Glutamatergic neuron (in vitro differentiated cells): ENCODE results near the gene KLRK1. TPM values are rescaled to one million over a fixed set of nuclear protein-coding genes. Genes with fewer than 3 reads are reported as not detected.
"Not testable (repeated sequence)": the region's sequence is repeated elsewhere in the genome, so short reads cannot be mapped to it uniquely, and the experiment has no call there.

Source experiments
- DNase-seq: peaks from one replicate; pipeline ENCODE4 v3.0.0; 2022
- H3K27ac Mint-ChIP-seq: one replicate; pipeline ENCODE4 v1.8.0; 2020; ENCODE audit warnings: mild to moderate bottlenecking, mixed read lengths, inconsistent platforms; ENCODE audit not compliant: unreplicated experiment
- H3K27me3 Mint-ChIP-seq: one replicate; pipeline ENCODE4 v1.8.0; 2020; ENCODE audit warnings: mild to moderate bottlenecking, moderate library complexity, mixed read lengths, inconsistent platforms; ENCODE audit not compliant: unreplicated experiment
- H3K36me3 Mint-ChIP-seq: one replicate; pipeline ENCODE4 v1.8.0; 2020; ENCODE audit warnings: mild to moderate bottlenecking, mixed read lengths, inconsistent platforms; ENCODE audit not compliant: unreplicated experiment
- H3K4me1 Mint-ChIP-seq: one replicate; pipeline ENCODE4 v1.8.0; 2020; ENCODE audit warnings: mild to moderate bottlenecking, low read depth, mixed read lengths, inconsistent platforms; ENCODE audit not compliant: unreplicated experiment
- H3K4me3 Mint-ChIP-seq: one replicate; pipeline ENCODE4 v1.8.0; 2020; ENCODE audit warnings: mild to moderate bottlenecking, mixed read lengths, inconsistent platforms; ENCODE audit not compliant: unreplicated experiment
- H3K9me3 Mint-ChIP-seq: one replicate; pipeline ENCODE4 v1.8.0; 2020; ENCODE audit warnings: mild to moderate bottlenecking, moderate library complexity, mixed read lengths, inconsistent platforms; ENCODE audit not compliant: unreplicated experiment
- total RNA-seq: library from RNA; stranded (reverse); fragmentation: NEBNext Ultra II Directional; extraction: Animal tissue kit (Norgen Biotek cat#: 25700); gene quantifications from one replicate; pipeline ENCODE4 v1.2.1, GENCODE V29; 2021; ENCODE audit not compliant: unreplicated experiment
- TF ChIP-seq, protein P1 (sequence below): fragments of 200-600 bp; sonication (generic); IDR thresholded peaks from one replicate; pipeline ENCODE4 v1.5.0; 2021; ENCODE audit not compliant: partially characterized antibody, unreplicated experiment

Gene KLRK1
- total RNA-seq, 1 donor from 2014 or later = not detected

- Mint-ChIP-seq H3K9me3 (peaks cover 2% of the 10 kb centered on the region), H3K27ac (no peak overlapping the region), H3K36me3 (no peaks in the 10 kb centered on the region), H3K27me3 (peaks cover 3% of the 10 kb centered on the region), H3K4me3 (no peak overlapping the region), H3K4me1 (no peaks in the 10 kb centered on the region)
- TF ChIP-seq, protein P1, sequence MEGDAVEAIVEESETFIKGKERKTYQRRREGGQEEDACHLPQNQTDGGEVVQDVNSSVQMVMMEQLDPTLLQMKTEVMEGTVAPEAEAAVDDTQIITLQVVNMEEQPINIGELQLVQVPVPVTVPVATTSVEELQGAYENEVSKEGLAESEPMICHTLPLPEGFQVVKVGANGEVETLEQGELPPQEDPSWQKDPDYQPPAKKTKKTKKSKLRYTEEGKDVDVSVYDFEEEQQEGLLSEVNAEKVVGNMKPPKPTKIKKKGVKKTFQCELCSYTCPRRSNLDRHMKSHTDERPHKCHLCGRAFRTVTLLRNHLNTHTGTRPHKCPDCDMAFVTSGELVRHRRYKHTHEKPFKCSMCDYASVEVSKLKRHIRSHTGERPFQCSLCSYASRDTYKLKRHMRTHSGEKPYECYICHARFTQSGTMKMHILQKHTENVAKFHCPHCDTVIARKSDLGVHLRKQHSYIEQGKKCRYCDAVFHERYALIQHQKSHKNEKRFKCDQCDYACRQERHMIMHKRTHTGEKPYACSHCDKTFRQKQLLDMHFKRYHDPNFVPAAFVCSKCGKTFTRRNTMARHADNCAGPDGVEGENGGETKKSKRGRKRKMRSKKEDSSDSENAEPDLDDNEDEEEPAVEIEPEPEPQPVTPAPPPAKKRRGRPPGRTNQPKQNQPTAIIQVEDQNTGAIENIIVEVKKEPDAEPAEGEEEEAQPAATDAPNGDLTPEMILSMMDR = no peak
- DNase-seq = no peak
These were observed 17.3 kb downstream of the KLRK1 start for GRCh38 chr12:10372559-10372958.

GRCh38 chr12:10371893-10372535, 17.8 kb downstream of the KLRK1 start:
- DNase-seq, H3K4me1 Mint-ChIP-seq, H3K27me3 Mint-ChIP-seq, H3K9me3 Mint-ChIP-seq, H3K36me3 Mint-ChIP-seq, H3K27ac Mint-ChIP-seq, H3K4me3 Mint-ChIP-seq: not testable (repeated sequence)

DNA sequence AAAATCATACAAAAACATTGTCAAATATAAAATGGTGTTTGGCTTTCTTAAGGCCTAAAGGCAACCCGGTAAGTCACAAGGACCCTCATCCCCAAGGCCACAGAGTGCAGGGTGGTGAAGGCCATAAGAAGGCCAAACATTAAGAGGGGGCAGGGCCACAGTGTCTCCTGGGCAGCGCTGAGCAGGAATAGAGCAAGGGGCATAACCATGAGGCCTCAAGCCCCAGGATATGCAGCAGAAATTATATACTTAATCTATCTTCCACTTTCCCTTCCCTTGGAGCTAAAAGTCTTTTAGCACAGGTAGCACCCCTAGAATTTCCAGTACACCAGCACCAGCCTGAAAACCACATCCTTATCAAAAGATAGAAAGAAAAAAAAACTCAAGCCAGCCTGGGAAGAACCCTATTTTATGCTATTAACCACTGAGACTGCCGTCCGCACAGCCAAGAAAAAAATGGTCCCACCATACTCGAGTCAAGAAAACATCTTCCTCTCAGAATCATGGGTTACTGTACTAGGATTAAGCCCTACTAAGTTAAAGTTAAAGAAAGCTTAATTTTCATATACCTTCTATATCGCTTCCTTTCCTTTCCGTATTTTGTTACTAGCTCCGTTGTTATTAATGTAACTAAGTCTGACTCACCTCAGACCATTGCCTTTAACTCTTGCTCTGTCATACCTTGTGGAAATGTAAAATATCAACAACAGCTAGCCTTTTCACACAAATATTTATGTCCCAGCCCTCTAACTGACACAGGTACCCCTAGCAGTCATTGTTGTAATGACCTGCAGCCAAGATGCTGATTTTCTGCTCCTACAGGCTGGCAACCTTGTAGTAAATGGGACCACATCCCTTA, 20.1 kb downstream of the KLRK1 start:
- TF ChIP-seq, protein P1 = no peak
- Mint-ChIP-seq H3K27ac (no peak overlapping the region), H3K27me3 (peaks cover 3% of the 10 kb centered on the region), H3K36me3 (no peaks in the 10 kb centered on the region), H3K9me3 (peaks cover 2% of the 10 kb centered on the region), H3K4me3 (no peak overlapping the region), H3K4me1 (no peaks in the 10 kb centered on the region)
- DNase-seq = no peak

- Mint-ChIP-seq H3K27me3 (peaks cover 3% of the 10 kb centered on the region), H3K27ac (no peak overlapping the region), H3K4me1 (no peaks in the 10 kb centered on the region), H3K4me3 (no peak overlapping the region), H3K36me3 (no peaks in the 10 kb centered on the region), H3K9me3 (peaks cover 2% of the 10 kb centered on the region)
- DNase-seq = no peak
- TF ChIP-seq, protein P1 = no peak
These were observed 21.4 kb downstream of the KLRK1 start for GRCh38 chr12:10368206-10369171.

- not testable (repeated sequence) for H3K27ac Mint-ChIP-seq, H3K9me3 Mint-ChIP-seq, H3K4me1 Mint-ChIP-seq, H3K27me3 Mint-ChIP-seq, DNase-seq, H3K36me3 Mint-ChIP-seq, H3K4me3 Mint-ChIP-seq
These were observed 22.1 kb downstream of the KLRK1 start for GRCh38 chr12:10367714-10368113.
